ENCODE data around the gene LRRC23. TPM values are rescaled to one million over a fixed set of nuclear protein-coding genes. Genes with fewer than 3 reads are reported as not detected.
A peak's percentile ranks its signal among the peaks of the same experiment; 100 is the strongest.

LRRC23 gene, protein sequence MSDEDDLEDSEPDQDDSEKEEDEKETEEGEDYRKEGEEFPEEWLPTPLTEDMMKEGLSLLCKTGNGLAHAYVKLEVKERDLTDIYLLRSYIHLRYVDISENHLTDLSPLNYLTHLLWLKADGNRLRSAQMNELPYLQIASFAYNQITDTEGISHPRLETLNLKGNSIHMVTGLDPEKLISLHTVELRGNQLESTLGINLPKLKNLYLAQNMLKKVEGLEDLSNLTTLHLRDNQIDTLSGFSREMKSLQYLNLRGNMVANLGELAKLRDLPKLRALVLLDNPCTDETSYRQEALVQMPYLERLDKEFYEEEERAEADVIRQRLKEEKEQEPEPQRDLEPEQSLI
- polyA plus RNA-seq (13.6 and 20.5 TPM in 2 replicates), polyA minus RNA-seq (12.7 and 18.9 TPM in 2 replicates)

DNA sequence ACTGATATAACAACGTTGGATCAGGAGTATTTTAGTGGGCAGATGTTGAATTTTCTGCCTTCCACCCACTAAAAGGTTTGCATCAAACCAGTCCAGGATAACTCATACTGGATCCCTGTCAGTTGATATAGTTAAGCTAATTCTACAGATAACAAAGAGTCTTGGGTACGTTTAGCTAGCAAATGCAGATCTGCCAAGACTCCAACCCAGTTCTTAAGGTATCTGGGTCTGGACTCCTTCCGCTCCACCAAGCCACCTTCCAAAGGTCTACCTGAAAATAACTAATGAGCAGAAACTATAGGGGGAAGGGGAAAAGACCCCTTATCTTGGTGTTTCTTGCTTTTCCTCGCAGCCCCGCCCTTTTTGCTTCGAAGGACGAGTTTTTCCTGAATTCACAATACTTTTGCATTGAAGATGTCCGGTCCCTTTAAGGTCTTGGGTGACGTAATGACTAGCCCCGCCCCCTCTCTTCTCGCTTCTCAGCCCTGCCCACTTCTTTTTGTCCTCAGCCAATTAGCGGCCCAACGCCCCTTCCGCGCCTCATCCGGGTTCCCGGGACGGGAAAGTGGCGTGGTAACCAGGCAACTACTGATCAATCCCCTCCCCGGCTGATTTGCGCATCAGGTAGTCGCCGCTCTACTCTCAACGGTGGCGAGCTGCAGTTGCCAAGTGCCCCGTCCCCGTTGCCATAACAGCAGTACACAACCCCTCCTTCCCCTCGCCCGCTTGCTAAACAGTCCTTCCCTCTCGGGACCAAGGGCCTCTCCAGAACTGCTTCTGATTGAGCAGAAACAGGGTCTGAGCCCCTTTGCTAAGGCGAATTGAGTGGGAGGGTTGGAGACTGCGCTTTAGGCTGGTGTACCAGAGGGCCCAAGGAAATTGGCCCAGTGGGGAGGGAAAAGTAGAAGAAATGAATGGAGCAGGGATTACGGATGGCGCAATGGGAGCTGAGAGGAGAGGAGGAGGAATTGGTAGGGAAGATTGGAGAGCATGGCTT lies at the start of gene LRRC23:
Gene LRRC23, plus strand, starts transcription at position 543 of the 997 bp plus-strand sequence. CDS start 812 bp downstream, outside the sequence.
- peak within 1 kb of the TSS; percentile 82 for H3K9ac ChIP-seq (ENCODE audit: low read length)
- no peaks in the 10 kb centered on the region for H3K9me2 ChIP-seq (ENCODE audit: insufficient read depth, low read length)
- peak within 1 kb of the TSS; percentile 67 for H3K4me3 ChIP-seq (ENCODE audit: low read length)
- H3K27me3 ChIP-seq (ENCODE audit: insufficient read depth, low read depth, low read length), result no peaks in the 10 kb centered on the region
- H3K79me2 ChIP-seq (replicated peaks; ENCODE audit: insufficient read depth, low read length), result no peaks in the 10 kb centered on the region
- peak within 1 kb of the TSS; percentile 43 for H2AFZ ChIP-seq (ENCODE audit: low read depth, low read length)
- H4K20me1 ChIP-seq (ENCODE audit: insufficient read depth), result no peaks in the 10 kb centered on the region
- no peaks in the 10 kb centered on the region for H3K36me3 ChIP-seq (ENCODE audit: insufficient read depth, low read length)
- H3K27ac ChIP-seq (ENCODE audit: low read length), result peak within 1 kb of the TSS; percentile 92
- peaks cover 4% of the 10 kb centered on the region for H3F3A ChIP-seq (ENCODE audit: insufficient read depth, low read length, poor library complexity, severe bottlenecking)
- TF ChIP-seq MXI1 (conservative IDR thresholded peaks at IDR 0.05; ENCODE audit: poor library complexity, severe bottlenecking) (peak; percentile 86), EP300 (conservative IDR thresholded peaks at IDR 0.05; ENCODE audit: poor library complexity, severe bottlenecking) (peak; percentile 83), RAD21 (conservative IDR thresholded peaks at IDR 0.05) (no peak), EZH2 (IDR thresholded peaks at IDR 0.05; ENCODE audit: borderline replicate concordance, insufficient read depth, low read length, poor library complexity, severe bottlenecking) (no peak), TAF1 (IDR thresholded peaks at IDR 0.05; ENCODE audit: low read depth) (peak; percentile 50), CTCF (IDR thresholded peaks at IDR 0.05; ENCODE audit: poor library complexity, severe bottlenecking) (no peak), REST (IDR thresholded peaks at IDR 0.05; ENCODE audit: borderline replicate concordance) (peak; percentile 51), SMC3 (conservative IDR thresholded peaks at IDR 0.05; ENCODE audit: poor library complexity) (peak; percentile 40), POLR2AphosphoS5 (IDR thresholded peaks at IDR 0.05) (peak; percentile 82)
- H3K4me2 ChIP-seq (ENCODE audit: low read length), result peak within 1 kb of the TSS; percentile 90
- no peaks in the 10 kb centered on the region for H3K9me3 ChIP-seq (ENCODE audit: low read length)

GRCh38 chr12:6855322-6855721 lies 49.3 kb upstream of the LRRC23 start:
- Histone ChIP-seq H2AFZ (ENCODE audit: low read depth, low read length) (no peak overlapping the region), H3K9me2 (ENCODE audit: insufficient read depth, low read length) (no peaks in the 10 kb centered on the region), H3K4me2 (ENCODE audit: low read length) (no peak overlapping the region), H3K27ac (ENCODE audit: low read length) (no peak overlapping the region), H3K36me3 (ENCODE audit: insufficient read depth, low read length) (peaks cover 4% of the 10 kb centered on the region), H3K9me3 (ENCODE audit: low read length) (no peaks in the 10 kb centered on the region), H3K27me3 (ENCODE audit: insufficient read depth, low read depth, low read length) (no peaks in the 10 kb centered on the region), H3K4me3 (ENCODE audit: low read length) (no peak overlapping the region), H3K79me2 (replicated peaks; ENCODE audit: insufficient read depth, low read length) (peaks cover 23% of the 10 kb centered on the region), H4K20me1 (ENCODE audit: insufficient read depth) (no peaks in the 10 kb centered on the region), H3F3A (ENCODE audit: insufficient read depth, low read length, poor library complexity, severe bottlenecking) (peaks cover 5% of the 10 kb centered on the region), H3K9ac (ENCODE audit: low read length) (no peak overlapping the region)
- TF ChIP-seq MXI1 (conservative IDR thresholded peaks at IDR 0.05; ENCODE audit: poor library complexity, severe bottlenecking) (no peak), REST (IDR thresholded peaks at IDR 0.05; ENCODE audit: borderline replicate concordance) (no peak), EP300 (conservative IDR thresholded peaks at IDR 0.05; ENCODE audit: poor library complexity, severe bottlenecking) (no peak), EZH2 (IDR thresholded peaks at IDR 0.05; ENCODE audit: borderline replicate concordance, insufficient read depth, low read length, poor library complexity, severe bottlenecking) (no peak)

Measured in neural cell (in vitro differentiated cells).